ENCODE measurements around the gene HAAO.

HAAO gene

DNA sequence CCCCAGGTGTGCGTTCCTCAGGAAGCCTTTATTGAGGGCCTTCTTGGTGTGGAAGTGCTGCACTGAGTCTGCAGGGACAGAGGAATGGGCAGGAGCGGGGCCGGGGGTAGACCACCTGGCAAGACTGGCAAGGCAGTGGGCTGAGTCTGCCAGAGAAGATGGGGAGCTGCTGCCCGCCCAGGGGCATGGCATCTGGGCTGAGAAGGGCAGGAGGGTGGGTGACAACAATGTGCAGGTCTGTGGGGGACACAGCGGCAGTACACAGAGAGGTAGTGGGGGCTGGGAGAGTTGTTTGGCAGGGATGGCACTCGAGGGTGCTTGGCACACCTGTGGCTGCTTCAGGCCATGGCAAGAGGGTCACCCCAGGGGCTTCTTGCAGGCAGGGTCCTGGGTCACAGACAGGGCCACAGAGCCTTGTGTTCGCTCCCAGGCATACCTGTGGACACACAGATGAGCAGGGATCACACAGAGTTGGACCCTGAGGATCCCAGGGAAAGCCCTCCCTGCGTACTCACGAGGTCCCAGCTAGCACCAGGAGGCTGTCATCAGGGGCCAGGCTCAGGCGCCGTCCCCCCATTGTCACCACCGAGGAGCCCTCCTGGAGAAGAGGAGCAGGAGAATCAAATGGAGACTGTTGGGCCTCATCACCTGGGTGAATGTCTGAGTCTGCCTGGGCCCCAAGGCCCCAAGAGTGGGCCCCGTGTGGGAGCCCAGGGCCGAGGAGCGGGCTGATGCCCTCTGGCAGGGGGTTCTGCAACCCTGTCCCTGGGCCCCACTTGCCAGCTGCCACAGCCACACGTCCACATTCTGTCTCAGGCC lies 25.1 kb downstream of the HAAO start:
- no peak for DNase-seq

DNA sequence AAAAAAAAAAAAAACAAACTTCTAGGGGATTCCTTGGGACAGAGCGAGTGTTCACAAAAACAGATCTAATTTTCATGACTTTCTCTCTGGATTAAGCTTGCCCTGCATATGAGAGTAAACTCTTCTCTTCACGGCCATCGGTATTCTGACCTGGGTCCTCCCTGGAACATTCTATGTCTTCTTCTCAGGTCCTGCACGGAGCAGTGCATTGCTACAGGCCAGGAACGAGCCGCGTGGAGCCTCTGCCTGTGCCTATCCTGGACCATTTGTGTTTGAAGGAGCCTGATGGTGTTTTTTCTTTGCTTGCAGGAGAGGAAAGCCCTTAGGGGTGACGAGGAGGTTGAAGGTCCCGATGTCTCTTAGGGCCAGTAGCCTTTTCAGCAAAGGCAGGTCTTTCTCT lies 26.7 kb downstream of the HAAO start:
- DNase-seq: no peak

DNA sequence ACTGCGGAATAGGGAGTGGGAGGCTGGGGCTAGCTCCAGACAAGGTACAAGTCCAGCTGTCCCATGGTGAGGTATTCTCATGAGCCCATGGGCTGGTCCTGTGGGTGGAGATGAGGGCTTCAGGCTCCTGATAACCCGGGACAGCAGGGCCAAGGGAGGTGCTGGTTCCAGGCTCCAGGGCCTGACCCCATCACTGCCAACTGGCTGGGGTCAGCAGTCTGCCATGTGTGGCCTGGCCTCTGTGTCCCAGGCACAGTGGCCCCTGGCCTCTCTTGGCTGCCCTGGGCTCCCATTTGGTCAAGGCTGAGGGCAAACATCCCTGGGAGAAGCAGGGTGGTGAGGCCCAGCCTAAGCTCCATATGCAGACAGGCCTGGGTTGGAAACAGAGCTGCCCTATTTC lies 27.5 kb downstream of the HAAO start:
- DNase-seq: no peak

DNA sequence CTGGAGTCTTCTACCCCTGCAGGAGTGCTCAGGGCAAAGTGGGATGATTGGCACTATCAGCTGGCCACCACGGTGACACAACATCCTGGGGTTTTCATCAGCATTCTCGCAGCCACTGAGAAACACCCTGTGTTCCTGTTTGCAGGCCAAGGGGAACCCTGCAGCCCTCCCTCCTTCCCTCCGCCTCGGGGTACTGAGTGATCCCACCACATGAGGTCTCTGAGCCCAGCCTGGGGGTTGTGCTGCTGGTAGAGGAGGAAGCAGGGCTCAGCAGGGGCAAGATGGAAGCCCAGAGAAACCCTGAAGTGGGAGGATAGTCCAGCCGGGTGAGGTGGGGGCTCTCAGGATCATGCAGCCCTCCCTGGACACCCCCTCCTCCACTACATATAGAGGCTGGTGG lies 28.3 kb downstream of the HAAO start, which contains the start of gene OXER1:
OXER1 (minus strand) TSS at position 40 of the 400 bp plus-strand sequence. CDS start 73 bp downstream, outside the sequence.
- no peak for DNase-seq

- DNase-seq: no peak
Measured at GRCh38 chr2:42762823-42763804, 29.3 kb downstream of the HAAO start.

DNA sequence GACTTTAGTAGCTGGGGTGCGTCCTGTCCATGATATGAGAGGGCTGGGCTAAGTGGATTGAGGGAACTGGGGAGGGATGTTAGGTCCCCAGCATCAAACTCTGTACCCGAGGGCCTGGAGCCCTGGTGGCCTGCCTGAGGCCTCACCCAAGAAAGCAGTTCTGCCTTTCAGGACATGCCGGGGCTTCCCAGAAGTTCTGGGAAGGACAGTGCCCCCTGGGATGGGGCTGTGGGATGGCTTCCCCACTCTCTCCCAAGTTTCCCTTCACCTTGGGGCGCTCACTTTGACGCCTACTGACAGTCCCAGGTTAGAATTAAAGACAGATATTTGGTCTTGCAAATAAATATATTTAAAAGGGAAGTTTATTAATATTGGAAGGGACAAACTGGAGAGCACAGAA lies 30.2 kb downstream of the HAAO start:
- DNase-seq: no peak

DNA sequence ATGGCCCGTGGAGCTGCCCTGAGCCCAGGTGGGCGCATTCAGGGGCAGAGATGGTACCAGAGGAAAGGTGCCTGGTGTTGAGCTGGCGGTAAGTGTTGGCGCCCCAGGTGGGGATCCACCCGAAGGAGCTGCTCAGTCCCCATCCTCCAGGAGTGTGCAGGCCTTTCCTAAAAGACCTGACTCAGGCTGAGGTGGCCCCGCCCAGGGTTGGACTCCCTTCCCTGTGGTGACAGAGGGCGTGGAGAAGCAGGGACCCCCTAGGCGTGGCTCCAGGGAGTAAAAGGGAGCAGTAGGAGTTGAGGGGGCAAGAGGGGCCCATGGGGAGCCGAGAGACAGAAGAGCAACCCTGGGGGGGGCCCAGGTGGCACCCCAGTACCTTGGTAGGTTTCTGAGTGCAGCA lies 30.8 kb downstream of the HAAO start:
- DNase-seq: no peak

DNA sequence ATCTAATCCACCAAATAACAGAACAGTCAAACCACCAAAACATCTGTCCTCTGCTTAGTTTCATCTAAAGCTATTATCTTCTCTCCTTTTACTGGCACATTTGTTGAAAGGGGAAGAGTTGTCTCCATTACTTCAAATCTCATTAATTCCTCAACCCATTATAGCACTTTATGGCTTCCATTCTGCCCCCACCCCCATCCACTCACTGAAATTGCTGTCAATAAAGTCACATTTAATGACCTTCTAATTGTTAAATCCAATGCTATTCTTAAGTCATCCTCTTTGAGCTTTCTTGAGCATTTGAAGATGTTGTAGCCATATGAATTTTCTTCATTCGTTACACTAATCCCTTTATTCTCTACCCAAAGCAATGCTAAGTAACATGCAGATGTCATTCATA lies 33.6 kb downstream of the HAAO start:
- no peak for DNase-seq

- no peak for DNase-seq
Measured at GRCh38 chr2:42757981-42758740, 34.2 kb downstream of the HAAO start.

GRCh38 chr2:42756966-42757513 lies 35.3 kb downstream of the HAAO start:
- DNase-seq: no peak

DNA sequence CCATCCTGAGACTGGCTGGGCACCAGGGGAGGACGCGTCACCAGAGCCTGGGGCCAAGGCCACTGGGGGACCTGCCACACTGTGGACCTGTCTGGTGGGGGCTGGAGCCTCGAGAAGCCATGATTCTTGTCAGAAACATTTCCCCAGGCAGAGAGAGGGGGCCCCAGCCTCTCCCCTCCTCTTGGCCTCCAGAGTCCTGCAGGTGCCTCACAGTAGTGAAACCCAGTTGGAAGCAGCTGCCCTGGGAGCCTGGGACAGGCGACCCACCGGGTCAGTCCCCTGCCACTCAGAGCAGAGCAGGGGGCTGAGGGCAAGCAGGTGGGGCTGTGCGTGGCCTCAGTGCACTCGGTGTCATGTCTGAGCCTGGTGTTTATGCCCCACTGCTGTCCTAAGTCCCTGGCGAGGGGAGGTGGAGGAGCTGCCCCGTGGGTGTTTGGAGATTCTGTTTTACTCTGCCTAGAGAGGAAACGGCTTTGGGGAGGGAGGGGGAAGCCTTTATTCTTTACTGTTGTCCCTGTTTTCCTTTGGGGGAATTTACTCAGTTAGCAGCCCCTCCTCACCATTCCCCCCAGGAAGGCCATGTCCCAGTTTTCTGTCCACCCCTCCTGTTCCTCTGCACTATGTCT lies 36.1 kb downstream of the HAAO start:
- no peak for DNase-seq

DNA sequence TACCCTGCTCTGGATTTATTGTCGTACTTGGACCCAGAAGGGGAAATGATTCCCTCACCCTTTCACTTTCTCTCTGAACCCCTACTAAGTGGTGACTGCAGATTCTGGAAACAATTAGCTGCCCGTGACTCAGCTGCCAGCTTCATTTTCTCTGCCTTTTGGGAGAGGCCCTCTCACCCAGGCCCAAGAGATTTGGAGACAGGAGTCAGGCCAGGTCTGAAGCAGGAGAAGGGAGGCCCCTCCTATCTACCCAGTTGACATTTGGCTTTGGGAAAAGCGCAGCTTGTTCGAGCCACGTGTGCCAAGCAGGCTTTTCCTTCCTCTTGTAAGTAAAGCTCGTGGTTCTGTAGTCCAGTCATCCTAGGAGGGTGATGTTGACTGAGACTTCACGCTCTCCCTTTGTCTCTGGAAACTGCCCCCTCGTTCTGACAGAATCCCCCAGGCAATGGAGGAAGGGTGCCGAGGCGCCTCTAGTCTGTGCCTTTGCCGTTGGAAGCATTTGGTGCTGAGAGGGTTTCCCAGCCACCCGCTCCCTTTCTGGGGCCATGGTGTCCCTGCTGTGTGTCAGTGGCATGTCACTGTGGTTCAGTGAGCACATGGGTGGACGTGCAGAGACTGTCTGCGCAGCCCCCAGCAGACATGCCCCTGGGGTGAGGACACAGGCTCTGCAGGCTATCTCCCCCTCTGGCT lies 37.0 kb downstream of the HAAO start:
- DNase-seq: no peak

- no peak for DNase-seq
Measured at GRCh38 chr2:42754776-42755140, 37.6 kb downstream of the HAAO start.

- DNase-seq: no peak
Measured at GRCh38 chr2:42754021-42754775, 38.2 kb downstream of the HAAO start.

DNA sequence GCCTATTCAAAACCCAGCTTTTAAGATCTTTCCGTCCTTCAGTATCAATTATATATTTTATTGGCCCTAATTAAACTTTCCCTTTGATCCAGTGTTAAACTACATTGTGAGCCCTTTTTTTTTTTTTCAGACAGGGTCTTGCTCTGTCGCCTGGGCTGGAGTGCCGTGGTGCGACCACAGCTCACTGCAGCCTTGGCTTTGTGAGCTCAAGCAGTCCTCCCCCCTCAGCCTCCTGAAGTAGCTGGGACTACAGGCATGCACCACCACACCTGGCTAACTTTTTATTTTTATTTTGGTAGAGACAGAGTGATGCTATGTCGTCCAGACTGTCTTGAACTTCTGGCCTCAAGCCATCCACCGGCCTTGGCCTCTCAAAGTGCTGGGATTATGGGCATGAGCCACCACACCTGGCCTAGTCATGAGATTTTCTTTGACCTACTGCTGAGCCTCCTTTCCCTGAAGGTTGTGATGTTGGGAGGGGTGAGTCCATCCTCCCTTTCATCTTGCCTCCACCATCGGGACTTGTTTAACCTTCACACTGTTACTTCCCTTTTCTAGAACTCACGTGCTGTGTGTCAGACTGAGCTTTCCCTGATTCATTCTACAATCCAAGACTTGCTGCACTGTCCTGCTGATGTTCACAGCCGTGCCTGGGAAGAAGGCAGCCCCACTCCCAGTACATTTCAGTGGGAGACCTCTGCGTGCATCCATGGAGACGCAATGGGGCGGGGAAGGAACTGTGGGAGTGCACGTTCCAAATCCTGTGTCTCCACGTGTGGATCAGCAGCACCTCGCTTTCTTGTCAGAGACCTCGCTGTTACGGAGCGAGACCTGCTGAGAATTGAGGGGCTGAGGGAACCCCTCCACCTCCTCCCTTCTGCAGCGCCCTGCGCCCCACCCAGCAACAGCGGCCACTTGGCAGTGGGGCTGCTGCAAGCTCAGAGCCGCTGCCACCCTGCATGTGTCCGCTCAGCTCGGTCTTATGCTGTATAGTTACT lies 39.3 kb downstream of the HAAO start:
- DNase-seq: no peak

DNA sequence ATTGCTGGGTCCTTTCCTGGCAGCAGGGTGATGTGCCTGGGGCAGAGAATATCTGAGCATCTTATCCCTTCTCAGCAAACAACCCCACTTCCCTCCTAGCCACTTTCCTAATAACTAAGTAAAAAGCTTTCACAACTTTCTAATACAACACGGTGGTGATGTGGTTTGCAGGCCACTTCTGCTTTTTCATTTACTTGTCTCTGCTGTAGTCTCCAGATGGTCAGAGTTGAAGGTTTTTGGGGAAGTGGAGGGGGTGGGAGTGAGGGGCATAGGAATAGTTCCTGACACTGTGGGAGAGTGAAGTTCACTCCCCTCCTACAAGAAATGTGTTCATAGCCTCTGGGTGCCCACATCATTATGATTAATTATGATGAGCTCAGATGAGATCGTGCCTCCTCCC lies 40.1 kb downstream of the HAAO start:
- no peak for DNase-seq

GRCh38 chr2:42748840-42749239 lies 43.5 kb downstream of the HAAO start:
- no peak for DNase-seq

DNA sequence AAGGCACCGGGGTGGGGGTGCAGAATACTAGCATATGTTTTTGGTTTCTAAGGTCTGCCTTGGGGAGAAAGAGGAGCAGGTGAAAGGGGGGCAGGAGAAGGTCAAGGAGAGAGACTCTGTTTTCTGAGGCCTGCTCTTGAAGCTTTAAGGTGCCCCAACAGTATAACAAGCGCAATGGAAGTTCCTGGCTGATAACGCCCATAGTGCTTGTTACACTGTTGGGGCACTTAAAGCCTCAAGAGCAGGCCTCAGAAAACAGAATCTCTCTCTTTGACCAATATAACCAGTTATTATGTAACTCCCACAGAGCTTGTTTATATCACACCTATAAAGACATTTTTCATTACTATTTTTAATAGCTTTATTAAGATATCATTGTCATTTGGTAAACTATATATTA lies 45.0 kb downstream of the HAAO start:
- no peak for DNase-seq

DNA sequence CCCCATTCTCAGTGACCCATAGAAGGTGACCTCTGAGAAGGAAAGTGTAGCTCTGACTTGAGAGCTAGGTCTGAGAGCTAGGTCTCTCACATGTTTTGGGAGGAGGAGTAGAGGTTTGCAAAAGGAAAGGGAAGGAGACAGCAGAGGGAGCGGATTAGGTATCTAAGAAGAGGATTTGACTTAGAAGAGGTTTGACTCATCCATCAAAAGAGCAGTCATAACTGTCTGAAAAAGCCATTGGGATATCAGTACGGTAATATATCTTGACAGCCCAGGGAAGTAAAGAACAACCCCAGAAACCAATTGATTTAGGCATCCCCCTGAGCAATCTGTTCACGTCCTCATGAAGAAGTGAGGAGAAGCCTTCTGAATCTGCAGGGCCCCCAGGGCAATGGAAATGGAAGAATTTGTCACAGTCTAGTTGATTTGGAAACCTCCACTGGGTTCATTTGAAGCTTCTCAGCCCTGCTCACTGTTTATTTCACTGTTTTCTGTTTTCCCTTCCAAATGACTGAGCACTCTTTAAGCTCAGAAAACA lies 47.8 kb downstream of the HAAO start:
- no peak for DNase-seq
